GM18526 (cell line): ENCODE measurements around the gene MBD6.

ENCODE experiments used
- POLR2A ChIP-seq: IDR thresholded peaks from 3 replicates; pipeline ENCODE4 v1.6.1; 2011; ENCODE audit not compliant: insufficient read length; ENCODE audit errors: extremely low read depth

Gene MBD6

DNA sequence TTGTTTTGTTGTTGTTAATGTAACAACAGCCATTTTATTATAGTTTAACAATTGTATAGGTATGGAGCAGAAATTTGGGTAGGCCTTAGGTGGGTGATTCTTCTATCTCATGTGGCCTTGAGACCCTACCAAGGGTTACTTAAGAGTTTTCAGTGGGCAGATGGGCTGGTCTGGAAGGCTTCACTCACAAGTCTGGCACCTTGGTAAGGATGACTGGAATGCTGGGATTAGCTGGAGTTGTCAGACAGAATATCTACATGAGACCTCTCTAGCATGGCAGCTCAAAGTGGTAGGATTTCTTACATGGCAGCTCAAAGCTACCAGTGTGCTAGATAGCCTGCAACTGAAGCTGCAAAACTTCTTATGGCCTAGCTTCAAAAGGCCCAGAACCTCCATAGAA is 36.9 kb upstream of the MBD6 start:
- no peak for TF ChIP-seq POLR2A

DNA sequence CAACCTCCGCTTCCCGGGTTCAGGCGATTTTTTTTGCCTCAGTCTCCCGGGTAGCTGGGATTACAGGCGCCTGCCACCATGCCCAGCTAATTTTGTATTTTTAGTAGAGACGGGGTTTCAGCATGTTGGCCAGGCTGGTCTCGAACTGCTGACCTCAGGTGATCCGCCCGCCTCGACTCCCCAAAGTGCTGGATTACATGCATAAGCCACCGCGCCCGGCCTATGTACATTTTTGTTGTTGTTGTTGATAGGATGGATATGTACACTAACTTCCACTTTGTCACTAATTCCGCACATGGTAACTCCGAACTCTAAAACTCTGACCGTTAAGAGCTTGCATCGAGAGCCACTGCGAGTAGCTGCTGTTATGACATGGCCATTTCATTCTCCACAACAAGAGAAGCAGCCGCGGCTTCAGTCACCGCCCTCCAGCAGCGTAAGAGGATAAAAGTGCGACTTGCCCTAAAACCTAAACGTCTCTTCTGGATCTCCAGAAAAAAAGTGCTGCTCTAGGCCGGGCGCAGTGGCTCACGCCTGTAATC is 35.5 kb upstream of the MBD6 start:
- TF ChIP-seq POLR2A, result no peak

DNA sequence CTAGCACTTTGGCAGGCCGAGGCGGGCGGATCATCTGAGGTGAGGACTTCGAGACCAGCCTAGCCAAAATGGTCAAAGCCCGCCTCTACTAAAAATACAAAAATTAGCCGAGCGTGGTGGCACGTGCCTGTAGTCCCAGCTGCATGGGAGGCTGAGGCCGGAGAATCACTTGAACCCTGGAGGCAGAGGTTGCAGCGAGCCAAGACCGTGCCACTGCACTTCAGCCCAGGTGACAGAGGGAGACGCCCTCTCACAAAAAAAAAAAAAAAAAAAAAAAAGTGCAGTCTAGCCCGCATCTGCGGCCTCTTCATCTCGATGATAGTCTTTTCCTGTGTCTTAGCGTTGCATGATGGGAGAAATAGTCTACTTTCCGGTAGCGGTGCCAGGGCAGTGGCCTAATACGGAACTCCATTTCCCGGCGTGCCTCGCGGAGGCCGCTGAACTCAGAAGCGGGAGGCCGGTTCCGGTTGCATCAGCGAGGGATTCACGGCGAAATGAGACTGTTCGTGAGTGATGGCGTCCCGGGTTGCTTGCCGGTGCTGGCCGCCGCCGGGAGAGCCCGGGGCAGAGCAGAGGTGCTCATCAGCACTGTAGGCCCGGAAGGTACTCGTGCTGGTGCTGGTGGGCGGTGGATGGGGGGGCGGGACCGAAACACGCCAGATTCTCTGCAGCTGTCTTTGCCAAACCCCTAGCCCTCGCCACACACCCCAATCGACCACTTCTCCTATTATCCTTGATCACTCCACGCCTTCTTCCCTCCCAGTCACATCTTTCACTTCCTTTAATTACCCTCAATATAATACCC is 34.8 kb upstream of the MBD6 start, which contains the start of gene MARS1:
Gene MARS1, plus strand, starts transcription at position 472 of the 805 bp plus-strand sequence. Its CDS starts 23 bp downstream, at position 495.
- peak; percentile 80 for TF ChIP-seq POLR2A

DNA sequence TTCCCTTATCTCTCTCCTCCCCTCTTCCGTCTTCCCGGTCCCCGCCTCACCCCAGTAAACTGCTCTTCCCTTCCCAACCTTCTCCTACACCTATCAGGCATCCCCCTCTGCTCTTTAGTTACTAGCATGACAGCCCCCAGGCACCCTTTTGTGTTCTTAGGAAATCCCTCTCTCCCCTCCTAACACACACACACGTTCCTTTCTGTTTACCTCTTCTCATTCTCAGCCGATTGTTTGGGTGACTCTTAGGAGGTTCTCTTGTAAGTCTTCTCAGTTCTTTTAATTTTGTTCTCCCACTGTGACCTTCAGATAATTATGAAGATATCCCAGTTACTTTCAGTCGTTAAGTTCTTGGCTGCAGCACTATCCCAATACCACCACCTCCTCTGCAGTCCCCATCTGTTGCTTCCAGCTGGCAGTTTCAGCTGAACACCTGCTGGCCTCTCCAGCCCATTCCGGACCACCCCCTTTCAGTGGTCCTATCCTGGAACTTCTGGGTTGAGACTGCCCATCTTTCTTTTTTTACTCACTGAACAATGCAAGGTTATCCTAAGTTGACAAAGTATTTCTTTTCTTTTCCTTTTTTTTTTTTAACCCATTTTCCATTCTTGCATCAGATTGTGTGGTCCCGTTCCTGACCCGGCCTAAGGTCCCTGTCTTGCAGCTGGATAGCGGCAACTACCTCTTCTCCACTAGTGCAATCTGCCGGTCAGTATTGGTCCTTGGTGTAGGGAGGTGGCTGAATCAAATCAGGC is 34.0 kb upstream of the MBD6 start:
- TF ChIP-seq POLR2A, result no peak

DNA sequence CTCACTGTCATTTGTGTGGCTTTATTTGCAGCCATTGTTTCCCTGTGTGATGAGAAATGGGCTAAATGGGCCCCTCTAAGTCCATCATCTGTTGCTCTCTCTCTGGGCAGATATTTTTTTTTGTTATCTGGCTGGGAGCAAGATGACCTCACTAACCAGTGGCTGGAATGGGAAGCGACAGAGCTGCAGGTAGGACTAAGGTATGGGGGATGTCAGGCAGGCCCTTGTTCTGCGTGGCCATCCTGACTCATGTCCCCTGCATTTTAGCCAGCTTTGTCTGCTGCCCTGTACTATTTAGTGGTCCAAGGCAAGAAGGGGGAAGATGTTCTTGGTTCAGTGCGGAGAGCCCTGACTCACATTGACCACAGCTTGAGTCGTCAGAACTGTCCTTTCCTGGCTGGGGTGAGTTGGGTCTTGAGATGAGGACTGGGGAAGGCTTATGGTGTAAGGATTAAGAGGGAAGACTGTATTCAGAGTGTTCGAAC is 33.4 kb upstream of the MBD6 start:
- no peak for TF ChIP-seq POLR2A

DNA sequence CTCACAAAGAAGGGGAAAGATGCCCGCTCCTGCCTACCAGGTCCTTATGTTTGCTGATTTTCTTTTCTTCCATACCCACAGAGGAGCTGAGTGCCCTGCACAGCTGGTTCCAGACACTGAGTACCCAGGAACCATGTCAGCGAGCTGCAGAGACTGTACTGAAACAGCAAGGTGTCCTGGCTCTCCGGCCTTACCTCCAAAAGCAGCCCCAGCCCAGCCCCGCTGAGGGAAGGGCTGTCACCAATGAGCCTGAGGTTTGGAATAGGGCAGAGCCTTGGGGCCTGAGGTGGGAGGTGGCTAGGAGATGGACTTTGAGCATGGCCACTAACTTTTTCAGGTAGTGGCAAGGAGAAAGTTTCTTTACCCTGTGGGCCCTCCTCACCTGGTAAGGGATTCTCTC is 32.5 kb upstream of the MBD6 start:
- no peak for TF ChIP-seq POLR2A

DNA sequence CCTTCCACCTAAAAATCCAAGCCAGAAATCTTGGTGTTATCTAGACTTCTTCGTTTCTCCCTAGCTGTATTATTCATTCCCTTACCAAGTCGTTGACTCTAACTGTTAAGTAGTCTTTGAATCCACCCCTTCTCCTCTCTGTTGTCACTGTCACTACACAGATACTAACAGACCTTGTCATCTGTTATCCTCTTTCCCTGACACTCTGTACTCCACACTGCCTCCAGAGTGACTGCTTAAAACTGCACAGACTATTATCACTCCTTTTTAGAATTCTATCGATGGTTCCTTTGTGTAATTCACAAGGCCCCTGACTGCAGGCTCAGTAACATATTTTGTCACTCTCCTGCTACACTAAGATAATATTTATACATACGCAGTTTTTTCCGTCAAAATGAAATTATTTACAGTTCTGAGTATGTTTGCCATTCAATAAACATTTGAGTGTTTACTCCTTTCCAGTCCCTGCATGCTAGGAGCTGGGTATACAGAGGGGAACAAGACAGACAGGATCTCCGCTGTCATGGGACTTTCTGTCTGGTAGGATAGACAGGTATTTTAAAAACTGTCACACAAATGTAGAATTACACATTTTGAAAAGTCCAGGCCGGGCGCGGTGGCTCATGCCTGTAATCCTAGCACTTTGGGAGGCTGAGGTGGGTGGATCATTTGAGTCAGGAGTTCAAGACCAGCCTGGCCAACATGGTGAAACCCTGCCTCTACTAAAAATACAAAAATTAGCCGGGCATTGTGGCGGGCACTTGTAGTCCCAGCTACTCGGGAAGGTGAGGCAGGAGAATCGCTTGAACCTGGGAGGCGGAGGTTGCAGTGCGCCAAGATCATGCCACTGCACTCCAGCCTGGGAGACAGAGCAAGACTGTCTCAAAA is 31.0 kb upstream of the MBD6 start:
- no peak for TF ChIP-seq POLR2A

DNA sequence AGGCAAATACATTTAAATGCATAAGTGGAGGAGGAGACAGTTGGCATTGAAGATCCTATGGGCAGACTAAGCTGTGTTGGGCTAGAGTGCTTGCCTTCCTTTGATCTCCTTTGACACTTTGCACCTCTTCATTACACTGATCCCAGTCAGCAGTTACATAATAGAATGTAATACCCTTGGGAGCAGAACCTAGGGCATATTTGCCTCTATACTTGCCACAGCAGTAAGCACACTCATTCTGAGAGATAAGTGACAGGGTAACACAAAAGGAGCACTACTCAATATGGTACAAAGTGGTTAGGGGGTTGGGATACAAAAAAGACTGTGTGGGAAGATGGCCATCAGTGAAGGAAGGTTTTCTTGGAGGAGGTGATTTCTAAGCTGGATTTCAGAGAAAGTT is 25.8 kb upstream of the MBD6 start:
- TF ChIP-seq POLR2A, result no peak

DNA sequence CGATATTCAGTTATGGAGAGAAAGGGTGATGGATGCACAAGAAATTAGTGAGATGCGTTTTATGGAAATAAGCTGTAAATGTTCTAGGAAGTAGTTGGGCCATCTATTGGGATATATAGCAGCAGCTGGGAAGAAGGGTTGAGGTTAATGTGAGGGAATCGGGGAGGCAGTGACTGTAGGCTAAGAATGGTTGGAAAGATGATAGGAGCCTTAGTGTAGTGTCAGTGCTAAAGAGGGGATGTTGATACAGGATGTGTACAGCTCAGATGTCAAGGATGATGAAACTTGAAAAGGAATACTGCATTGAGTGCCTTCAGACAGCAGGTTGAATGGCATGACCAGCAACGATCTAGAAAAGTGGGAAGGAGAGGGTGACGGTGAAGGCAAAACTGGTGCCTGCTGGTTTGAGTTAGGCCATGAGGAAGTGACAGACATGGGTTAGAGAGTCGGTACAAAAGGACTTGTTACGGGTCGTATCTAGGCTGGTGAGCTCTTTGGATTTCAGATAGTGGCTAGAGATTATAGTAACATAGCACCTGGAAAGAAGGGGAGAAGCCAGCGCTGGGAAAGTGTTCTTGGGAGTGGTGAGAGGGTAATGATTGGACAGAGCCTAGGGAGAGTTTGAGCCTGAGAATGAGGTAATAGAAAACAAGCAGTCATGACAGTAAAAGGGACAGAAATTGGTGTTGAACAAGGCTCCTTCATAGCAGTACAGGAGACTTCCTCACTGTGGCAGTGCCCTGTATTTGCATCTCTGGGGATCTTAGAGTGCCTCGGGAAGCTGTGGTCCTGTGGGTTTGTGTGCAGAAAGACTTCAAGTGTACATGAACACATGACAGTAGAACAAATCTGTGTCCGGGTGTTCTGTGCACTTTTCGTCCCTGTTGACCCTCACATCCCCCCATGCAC is 25.1 kb upstream of the MBD6 start:
- no peak for TF ChIP-seq POLR2A

DNA sequence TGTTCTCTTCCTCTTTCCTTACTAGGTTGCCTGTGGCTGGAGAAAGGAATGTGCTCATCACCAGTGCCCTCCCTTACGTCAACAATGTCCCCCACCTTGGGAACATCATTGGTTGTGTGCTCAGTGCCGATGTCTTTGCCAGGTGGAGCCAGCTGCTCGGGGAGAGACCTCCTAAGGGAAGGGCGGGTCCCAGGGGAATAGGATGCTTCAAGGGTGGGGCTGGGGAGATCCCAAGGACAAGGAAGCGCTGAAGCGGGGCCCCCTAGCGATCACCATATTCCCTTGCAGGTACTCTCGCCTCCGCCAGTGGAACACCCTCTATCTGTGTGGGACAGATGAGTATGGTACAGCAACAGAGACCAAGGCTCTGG is 24.5 kb upstream of the MBD6 start:
- TF ChIP-seq POLR2A, result no peak

DNA sequence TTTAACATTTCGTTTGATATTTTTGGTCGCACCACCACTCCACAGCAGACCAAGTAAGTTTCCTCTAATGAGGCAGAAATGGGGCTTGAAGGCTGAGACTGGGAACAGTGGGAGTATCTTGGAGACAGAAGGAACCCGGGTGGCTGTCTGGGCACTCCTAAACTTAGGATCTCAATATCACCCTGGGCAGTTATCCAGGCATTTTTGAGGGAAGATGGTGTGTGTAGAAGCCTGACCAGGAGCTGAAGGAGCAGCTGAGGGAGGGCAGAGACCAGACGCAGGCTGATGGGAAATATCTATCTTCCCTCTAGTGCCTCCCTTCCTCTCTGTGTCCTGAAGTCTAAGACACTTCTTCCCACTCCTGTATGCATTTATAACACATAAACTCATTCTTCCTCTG is 24.1 kb upstream of the MBD6 start:
- no peak for TF ChIP-seq POLR2A

DNA sequence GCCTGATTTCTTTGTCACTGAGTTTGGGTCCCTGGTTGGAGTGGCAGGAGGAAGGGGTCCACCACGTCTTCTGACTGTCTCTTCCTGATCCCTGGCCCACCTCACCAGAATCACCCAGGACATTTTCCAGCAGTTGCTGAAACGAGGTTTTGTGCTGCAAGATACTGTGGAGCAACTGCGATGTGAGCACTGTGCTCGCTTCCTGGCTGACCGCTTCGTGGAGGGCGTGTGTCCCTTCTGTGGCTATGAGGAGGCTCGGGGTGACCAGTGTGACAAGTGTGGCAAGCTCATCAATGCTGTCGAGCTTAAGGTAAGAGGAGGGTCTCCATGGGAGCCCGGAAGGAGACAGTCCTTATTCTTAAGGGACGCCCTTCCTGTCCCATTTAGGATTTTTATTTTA is 22.4 kb upstream of the MBD6 start:
- TF ChIP-seq POLR2A, result no peak

DNA sequence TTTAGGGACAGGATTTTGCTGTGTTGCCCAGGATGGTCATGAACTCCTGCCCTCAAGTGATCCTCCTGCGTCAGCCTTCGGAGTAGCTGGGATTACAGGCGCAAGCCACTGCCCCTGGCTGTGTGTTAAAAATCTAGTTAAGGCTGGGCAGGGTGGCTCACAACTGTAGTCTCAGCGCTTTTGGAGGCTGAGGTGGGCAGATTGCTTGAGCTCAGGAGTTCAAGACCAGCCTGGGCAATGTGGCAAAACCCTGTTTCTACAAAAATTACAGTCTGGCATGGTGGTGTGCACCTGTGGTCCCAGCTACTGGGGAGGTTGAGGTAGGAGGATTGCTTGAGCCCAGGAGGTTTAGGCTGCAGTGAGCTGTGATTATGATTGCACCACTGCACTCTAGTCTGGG is 11.5 kb upstream of the MBD6 start:
- TF ChIP-seq POLR2A, result no peak

DNA sequence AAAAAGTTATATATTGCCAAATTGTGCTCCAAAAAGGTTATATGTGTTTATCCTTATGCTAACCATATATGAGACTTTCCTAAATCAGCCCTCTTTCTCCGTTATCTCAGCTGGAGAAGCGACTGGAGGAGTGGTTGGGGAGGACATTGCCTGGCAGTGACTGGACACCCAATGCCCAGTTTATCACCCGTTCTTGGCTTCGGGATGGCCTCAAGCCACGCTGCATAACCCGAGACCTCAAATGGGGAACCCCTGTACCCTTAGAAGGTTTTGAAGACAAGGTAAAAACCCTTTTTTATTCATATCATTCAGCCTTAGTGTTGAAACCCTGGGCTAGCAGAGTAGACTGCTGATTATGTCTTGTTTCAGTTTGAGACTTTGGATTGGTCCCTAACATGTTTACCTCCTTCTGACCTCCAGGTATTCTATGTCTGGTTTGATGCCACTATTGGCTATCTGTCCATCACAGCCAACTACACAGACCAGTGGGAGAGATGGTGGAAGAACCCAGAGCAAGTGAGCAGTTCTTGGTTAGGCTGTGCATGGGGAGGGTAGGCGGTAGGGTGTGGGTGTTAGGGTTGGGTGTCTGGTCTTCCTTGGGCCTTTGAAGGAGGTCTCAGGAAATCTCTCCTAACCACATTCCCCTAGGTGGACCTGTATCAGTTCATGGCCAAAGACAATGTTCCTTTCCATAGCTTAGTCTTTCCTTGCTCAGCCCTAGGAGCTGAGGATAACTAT is 10.9 kb upstream of the MBD6 start:
- no peak for TF ChIP-seq POLR2A

DNA sequence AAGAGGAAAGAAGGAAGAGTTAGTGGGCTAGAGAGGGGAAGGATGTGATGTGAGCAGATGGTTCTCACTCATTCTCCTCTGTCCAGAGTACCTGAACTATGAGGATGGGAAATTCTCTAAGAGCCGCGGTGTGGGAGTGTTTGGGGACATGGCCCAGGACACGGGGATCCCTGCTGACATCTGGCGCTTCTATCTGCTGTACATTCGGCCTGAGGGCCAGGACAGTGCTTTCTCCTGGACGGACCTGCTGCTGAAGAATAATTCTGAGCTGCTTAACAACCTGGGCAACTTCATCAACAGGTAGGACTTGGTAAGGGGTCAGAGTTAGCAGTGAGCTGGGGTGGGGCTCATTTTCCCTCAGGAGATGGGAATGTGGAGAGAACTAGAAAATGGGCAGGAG is 10.0 kb upstream of the MBD6 start:
- TF ChIP-seq POLR2A, result no peak
